Myocyte (in vitro differentiated cells): Measurements from ENCODE around the gene ZFP36. TPM values are rescaled to one million over a fixed set of nuclear protein-coding genes. Genes with fewer than 3 reads are reported as not detected.
A peak's percentile ranks its signal among the peaks of the same experiment; 100 is the strongest.

Source experiments
- DNase-seq: peaks from one replicate; pipeline ENCODE4 v3.0.0-alpha.2; 2012; ENCODE audit warnings: low read depth
- total RNA-seq: library from RNA; depleted of rRNA; stranded (reverse); fragments of >200 nt; gene quantifications from 2 replicates; pipeline ENCODE4 v1.2.3, GENCODE V29; 2014

The ZFP36 gene
- total RNA-seq, 1 donor from 2014 or later: 7.3 TPM

DNA sequence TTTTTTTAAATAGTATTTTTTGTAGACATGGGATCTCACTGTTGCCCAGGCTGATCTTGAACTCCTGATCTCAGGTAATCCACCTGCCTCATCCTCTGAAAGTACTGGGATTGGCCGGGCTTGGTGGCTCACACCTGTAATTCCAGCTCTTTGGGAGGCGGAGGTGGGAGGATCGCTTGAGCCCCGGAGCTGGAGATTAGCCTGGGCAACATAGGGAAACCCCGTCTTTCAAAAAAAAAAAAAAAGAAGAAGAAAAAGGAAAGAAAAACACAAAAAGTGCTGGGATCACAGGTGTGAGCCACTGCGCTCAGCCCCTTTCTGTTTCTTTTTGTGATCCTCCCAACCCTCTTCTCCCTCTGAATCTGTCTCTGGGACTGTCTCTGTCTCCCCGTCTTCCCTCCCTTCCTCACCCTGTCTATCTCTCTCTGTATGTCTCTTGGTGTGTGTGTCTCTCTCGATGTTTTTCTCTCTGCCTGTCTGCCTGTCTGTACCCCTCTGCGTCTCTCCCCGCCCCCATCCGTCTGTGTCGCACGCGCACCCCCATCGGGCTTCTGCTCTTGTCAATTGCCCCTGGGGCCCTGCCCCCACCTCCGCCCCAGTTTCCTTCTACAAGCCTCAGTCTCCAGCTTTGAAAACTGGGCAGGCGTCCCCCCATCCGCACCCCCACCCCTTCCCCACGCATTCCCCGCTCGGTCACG, 540 bp upstream of the ZFP36 start:
- no peak for DNase-seq

DNA sequence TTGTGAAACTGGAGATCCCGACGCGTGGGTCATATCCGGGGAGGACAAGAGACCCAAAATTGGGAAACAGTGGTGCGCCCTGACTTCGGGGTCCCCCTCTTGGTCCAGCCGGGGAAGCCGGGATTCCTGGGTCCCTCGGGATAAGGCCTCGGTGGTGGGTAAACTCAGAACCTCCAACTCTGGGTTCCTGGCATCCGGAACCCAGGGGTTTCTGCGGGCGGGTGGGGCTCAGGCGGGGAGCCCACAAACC, 688 bp downstream of the ZFP36 start:
- DNase-seq: no peak

GRCh38 chr19:39407660-39408391, 1.2 kb downstream of the ZFP36 start:
- peak; percentile 52 for DNase-seq

DNA sequence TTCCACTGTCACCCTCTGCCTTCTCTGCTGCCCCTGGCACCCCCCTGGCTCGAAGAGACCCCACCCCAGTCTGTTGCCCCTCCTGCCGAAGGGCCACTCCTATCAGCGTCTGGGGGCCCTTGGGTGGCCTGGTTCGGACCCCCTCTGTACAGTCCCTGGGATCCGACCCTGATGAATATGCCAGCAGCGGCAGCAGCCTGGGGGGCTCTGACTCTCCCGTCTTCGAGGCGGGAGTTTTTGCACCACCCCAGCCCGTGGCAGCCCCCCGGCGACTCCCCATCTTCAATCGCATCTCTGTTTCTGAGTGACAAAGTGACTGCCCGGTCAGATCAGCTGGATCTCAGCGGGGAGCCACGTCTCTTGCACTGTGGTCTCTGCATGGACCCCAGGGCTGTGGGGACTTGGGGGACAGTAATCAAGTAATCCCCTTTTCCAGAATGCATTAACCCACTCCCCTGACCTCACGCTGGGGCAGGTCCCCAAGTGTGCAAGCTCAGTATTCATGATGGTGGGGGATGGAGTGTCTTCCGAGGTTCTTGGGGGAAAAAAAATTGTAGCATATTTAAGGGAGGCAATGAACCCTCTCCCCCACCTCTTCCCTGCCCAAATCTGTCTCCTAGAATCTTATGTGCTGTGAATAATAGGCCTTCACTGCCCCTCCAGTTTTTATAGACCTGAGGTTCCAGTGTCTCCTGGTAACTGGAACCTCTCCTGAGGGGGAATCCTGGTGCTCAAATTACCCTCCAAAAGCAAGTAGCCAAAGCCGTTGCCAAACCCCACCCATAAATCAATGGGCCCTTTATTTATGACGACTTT, 2.0 kb downstream of the ZFP36 start:
- DNase-seq: peak; percentile 54

- DNase-seq: peak; percentile 76
Observed at GRCh38 chr19:39409208-39410016, 2.8 kb downstream of the ZFP36 start.

DNA sequence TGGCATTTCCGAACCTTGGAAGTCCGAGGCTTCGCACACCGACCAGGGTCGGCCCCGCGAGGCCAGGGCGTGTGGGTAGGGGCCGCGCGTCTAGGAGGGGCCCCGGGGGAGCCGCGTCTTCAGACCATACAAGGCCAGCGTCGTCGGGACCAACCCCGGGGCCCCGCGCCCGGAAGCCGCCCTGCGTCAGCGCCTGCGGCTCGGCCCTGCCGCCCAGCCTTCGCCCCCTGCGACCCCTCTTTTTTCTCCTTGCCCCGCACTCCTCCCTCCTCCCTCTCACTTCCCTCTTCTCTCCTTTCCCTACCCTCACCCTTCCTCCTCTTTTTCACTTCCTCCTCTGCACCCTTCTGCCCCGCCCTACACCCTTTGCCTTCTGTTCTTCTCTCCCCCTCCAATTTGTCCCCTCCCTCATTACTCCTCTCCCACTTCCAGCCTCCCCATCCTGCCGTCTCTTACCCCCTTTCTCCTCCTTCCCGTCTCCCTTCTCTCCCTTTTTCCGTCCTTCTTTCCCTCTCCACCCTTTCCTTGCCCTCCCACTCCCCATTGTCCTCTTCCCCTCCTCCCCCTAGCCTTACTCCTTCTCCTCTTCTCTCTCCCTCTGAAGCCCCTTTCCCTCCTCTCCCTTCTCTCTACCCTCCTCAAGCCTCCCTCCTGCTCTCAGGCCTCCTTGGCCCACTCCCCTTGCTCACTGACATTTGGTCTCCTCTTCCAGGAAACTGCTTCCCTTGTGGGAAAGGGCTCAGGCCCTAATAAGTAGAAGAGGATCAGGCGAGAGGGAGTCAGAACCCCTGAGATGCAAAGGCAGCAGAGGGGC, 3.6 kb downstream of the ZFP36 start:
- DNase-seq: peak; percentile 72

DNA sequence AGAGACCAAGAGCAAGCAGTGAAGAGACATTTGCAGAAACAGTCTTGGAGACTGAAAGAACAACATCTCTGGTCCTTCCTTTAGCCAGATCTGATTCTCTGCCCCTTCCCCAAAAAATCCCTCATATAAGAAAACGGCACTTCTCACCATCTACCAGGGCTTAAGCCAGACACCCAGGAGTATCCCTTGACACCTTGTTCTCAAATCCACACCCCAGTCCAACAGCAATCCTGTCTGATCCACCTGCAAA, 4.1 kb downstream of the ZFP36 start:
- no peak for DNase-seq

- DNase-seq: peak; percentile 28
Observed at GRCh38 chr19:39411081-39411831, 4.6 kb downstream of the ZFP36 start.

DNA sequence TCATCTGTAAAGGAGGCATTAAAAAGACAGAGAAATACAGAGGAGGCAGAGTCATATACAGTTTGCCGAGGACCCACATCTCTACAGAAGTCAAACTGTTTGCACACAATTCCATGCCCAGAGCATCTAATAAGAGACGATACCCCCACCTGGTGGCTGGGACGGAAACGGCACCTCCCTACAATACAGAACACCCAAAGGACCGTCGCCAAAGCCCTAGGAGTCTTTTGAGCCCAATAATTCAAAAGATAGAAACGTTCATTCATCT, 5.1 kb downstream of the ZFP36 start:
- DNase-seq: peak; percentile 94

DNA sequence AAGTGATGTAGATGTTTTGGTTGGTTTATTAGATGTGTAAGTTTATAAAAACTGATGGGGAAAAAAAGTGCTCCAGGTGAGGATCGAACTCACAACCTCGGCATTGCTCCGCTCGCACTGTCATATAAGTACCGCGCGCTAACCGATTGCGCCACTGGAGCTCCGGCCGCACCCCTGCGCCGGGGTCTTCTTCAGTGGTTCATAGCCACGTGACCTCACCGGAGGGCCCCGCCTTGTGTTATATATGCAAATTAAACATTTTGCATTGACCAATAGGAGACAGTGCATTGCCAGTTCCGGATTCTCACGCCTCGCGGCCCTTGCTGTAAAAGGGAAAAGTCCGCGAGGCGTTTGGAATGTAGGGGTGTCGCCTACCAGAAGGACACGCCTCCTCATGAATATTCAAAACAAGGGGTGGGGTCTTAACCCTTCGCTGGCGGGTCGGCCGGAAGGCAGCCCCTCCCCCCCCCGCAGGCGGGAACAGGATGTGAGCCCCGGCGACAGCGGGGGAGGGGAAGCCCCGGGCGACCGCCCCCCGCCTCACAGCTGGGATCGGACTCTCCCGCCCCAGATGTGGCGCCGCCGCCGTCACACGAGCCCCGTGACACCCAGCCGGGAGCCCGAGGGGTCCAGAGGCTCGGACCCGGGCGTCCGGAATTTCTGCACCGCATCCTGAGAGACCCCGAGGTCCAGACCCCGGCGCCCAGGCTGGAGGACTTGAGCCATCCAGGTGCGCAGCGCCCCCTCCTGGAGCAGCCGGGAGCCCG, 5.6 kb downstream of the ZFP36 start, which contains the start of gene PLEKHG2:
PLEKHG2 (plus strand) TSS at position 570 of the 767 bp plus-strand sequence. CDS start 1,418 bp downstream, outside the sequence.
- peak; percentile 99 for DNase-seq

GRCh38 chr19:39412867-39413271, 6.2 kb downstream of the ZFP36 start:
- DNase-seq: no peak

DNA sequence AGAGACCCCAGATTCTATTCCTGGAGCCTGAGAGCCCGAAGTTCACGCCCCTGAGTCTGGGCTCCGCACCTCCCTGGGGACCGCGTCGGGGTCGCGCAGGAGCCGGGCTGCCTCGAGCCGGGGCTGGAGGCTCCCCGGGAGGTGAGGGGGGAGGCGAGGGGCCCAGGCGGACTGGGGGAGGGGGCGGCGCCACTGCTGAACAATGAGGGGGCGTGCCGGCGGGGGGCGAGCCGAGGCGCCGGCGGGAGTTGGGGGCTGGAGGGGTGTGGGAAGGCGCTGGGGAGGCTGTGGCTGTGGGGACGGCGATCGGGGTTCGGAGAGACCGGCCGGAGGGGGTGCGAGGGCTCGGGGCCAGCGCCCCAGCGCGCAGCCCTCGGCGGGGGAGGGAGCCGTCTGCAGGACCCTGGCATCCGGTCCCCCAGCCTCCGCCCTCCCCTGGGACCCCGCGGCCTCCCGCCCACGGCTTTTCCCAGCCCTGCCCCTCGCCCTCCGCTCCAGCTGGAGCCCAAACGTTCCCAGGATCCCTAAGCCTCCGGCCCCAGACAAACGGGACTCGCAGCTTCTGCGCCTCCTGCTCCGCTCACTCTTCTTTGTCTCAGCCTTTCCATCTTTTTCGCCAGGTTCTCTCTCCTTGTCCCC, 6.7 kb downstream of the ZFP36 start:
- DNase-seq: peak; percentile 73

- DNase-seq: peak; percentile 47
Observed at GRCh38 chr19:39413911-39414608, 7.4 kb downstream of the ZFP36 start.

DNA sequence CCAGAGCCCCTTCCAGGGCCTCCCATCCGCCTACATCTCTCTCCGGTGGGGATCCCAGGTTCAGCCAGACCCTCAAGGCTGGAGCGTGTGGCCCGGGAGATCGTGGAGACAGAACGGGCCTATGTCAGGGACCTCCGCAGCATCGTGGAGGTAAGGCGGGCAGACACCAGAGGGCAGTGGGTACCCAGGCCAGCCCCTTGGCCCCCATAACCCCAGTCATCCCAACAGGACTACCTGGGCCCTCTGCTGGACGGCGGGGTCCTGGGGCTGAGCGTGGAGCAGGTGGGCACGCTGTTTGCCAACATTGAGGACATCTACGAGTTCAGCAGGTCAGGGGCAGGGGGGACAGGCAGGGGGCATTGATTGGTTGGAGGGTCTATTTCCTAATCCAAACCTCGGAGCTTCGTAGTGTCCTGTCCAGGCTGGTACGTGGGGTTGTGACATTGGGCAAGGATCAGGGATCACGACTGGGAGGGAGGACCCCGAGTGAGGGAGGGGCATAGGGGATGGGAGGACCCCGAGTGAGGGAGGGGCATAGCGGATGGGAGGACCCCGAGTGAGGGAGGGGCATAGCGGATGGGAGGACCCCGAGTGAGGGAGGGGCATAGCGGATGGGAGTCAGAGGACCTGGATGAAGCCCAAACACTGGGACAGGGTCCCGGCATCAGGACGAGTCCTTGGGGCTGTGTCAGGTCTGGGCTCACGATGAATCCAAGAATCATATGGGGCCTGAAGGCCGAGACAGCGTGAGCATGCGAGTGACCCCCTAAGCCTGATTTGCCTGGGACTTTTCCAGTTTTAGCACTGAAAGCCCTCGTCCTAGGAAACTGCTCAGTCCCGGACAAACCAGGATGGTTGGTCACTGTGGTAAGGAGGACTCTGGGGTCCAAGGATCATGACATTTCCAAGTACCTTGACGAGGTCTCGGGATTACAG, 8.7 kb downstream of the ZFP36 start:
- DNase-seq: no peak

- DNase-seq: no peak
Observed at GRCh38 chr19:39416152-39417120, 9.8 kb downstream of the ZFP36 start.
